GM12873 (cell line): Measurements from ENCODE around the gene NUP62.

Experiments
- TF ChIP-seq, protein P1 (sequence below): IDR thresholded peaks from 2 replicates; pipeline ENCODE4 v1.5.1; 2012; ENCODE audit warnings: low read depth, mild to moderate bottlenecking, moderate library complexity, low read length, control low read depth; ENCODE audit not compliant: insufficient read depth; ENCODE audit errors: missing control alignments

NUP62 gene

DNA sequence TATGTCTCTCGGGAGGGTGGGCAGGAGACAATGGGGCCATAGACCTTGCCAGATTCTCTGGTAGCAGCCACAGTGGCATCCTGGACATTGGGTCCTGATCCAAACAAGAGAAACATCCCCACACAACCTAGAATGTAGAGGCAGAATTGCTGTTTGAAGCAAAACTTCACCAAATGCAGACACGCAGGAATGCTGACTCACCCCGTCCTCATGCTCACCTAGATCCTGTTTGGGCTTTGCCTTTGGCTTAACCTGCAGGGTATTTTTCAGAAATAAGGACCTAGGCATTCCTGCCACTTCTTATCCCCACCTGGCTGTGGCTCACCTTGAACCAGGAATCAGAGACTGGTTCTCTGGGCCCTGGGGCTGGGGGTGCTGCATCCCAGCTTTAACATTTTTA, 44.5 kb downstream of the NUP62 start:
- TF ChIP-seq, protein P1, sequence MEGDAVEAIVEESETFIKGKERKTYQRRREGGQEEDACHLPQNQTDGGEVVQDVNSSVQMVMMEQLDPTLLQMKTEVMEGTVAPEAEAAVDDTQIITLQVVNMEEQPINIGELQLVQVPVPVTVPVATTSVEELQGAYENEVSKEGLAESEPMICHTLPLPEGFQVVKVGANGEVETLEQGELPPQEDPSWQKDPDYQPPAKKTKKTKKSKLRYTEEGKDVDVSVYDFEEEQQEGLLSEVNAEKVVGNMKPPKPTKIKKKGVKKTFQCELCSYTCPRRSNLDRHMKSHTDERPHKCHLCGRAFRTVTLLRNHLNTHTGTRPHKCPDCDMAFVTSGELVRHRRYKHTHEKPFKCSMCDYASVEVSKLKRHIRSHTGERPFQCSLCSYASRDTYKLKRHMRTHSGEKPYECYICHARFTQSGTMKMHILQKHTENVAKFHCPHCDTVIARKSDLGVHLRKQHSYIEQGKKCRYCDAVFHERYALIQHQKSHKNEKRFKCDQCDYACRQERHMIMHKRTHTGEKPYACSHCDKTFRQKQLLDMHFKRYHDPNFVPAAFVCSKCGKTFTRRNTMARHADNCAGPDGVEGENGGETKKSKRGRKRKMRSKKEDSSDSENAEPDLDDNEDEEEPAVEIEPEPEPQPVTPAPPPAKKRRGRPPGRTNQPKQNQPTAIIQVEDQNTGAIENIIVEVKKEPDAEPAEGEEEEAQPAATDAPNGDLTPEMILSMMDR = no peak

DNA sequence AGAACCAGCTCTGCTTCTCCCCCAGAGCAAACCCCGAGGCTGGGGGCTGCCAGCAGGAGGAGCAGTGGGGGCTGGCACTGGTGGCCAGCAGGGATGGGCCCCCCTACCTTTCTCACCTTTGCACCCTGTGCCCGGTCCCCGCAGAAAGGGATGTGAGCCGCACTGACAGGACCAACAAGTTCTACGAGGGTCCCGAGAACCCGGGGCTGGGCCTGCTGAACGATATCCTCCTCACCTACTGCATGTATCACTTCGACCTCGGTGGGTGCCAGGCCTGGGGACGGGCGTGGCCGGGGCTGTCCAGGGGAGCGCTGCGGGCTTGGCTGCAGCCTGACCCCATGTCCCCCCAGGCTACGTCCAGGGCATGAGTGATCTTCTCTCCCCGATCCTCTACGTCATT, 45.2 kb downstream of the NUP62 start:
- TF ChIP-seq, protein P1 = no peak

DNA sequence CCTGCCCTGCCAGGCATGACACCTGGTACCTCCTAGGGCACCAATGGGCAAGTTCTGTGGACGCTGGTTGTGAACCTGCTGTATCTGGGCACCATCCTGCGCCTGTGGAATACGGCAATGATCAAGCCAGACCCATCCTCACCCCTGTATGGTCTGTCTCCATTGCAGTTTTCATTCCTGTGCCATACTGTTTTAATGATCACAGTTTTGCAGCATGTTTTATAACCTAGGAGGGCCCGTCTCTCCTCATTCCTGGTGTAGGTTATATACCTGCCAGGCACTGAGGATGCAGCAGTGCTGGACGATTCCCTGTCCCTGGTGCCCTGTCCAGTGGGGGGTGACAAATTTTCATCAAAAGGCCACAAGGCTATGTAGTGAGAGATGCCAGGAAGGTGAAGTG, 46.2 kb downstream of the NUP62 start:
- TF ChIP-seq, protein P1 = no peak

DNA sequence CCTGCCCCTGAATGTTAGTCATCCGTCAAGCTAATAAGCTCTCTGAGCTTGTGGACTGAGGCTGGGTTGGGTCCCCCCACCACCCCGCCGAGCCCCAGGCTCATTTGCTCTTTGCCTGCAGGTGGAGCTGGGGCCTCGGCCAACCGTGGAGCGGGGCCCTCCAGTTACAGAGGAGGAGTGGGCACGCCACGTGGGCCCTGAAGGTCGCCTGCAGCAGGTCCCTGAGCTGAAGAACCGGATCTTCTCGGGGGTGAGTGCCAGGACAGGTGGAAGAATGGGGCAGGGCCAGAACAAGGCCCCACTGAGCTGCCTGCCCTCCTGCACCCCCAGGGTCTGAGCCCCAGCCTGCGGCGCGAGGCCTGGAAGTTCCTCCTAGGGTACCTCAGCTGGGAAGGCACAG, 46.7 kb downstream of the NUP62 start:
- TF ChIP-seq, protein P1 = no peak

DNA sequence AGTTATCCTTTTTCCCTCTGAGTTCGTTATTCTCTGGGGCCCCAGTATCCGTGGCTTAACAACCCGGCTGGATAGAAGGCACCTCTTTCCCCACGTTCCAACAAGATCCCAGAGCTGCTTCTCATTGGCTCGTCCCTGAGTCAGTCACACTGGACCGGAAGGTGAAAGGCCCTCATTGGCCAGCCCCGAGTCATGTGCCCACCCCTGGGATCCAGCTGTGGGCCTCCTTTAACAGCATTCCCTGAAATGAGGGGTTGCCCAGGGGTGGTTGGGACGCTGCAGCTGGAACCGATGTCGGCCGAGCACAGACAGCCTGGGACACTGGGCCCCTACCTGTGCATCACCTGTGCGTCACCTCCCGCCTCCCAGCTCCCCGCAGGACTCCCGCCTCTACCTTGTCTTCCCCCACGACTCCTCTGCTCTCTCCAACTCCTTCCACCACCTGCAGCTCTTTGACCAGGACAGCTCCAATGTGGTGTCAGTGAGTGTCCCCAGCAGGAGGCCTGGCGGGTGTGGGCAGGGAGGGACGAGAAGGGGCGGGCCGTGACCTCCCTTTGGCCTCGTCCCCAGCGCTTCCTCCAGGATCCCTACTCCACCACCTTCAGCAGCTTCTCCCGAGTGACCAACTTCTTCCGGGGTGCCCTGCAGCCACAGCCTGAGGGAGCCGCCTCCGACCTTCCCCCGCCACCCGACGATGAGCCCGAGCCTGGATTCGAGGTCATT, 47.5 kb downstream of the NUP62 start:
- TF ChIP-seq, protein P1 = no peak

DNA sequence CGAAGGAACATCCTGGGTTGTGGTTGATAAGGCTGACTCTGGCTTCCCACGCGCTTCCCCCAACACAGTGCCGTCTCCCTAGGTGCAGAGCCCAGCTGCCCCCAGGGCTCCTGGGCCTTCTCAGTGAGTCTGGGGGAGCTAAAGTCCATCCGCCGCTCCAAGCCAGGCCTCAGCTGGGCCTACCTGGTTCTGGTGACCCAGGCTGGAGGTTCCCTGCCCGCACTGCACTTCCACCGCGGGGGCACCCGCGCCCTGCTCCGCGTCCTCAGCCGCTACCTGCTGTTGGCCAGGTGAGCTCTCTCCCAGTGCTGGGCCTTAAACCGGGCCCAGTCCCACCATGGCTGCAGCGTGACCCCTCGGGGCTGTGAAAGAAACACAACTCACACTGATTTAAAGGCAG, 48.1 kb downstream of the NUP62 start:
- TF ChIP-seq, protein P1 = no peak

DNA sequence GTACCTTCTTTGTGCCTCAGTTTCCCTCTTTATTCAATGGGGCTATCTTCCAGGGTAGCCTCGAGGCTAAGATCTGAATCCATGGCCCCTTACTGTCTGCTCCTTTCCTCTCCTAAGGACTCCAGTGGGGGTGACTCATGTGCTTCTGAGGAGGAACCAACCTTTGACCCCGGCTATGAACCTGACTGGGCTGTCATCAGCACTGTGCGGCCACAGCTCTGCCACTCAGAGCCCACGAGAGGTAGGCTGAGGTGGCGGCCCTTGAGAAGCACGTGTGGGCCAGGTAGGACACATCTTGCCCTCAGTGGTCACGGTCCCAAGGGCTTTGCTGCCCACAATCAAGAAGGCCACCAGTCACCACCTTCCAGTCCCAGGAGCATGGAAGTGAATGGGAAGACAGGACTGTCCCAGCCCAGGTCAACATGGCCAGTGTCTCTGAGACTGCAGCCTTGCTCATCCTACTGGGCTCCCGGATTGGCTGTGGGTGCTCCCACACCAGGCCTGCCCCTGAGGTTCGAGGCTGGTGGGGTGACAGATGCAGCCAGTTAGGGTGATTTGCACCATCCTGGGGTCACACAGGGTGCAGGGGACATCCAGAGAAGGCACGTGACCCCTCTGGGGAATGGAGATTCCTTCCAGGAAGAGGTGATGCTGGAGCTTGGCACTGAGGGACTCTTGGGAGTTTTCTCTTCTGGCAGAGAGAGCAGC, 49.0 kb downstream of the NUP62 start:
- TF ChIP-seq, protein P1 = no peak
